NCI-H2107 treated with DMSO at 0.1 percent for 48 hours (cell line): ENCODE measurements around the gene TFAP2D.

Source experiments
- DNase-seq: peaks from one replicate; lab custom pipeline; 2025; ENCODE audit not compliant: unreplicated experiment; lab: John Stamatoyannopoulos, UW

Gene TFAP2D

GRCh38 chr6:50818020-50818419 is 104.7 kb downstream of the TFAP2D start:
- no peak for DNase-seq

- no peak for DNase-seq
These were observed 105.3 kb downstream of the TFAP2D start, which contains the start of gene TFAP2B for GRCh38 chr6:50818673-50819072. Gene TFAP2B (plus strand): TSS chr6:50818871. CDS start chr6:50818892, 21 bp downstream.

GRCh38 chr6:50819466-50819903 is 106.2 kb downstream of the TFAP2D start:
- DNase-seq: no peak

- peak; percentile 32 for DNase-seq
These were observed 106.9 kb downstream of the TFAP2D start for GRCh38 chr6:50819904-50820868.

- DNase-seq: no peak
These were observed 107.5 kb downstream of the TFAP2D start for GRCh38 chr6:50820869-50821264.

GRCh38 chr6:50821441-50822077 is 108.2 kb downstream of the TFAP2D start:
- peak; percentile 9 for DNase-seq

- peak; percentile 33 for DNase-seq
These were observed 108.8 kb downstream of the TFAP2D start for GRCh38 chr6:50822078-50822476.
